GM13976 (cell line): Measurements from ENCODE around the gene FRRS1L.

Experiments
- DNase-seq: peaks from one replicate; pipeline ENCODE4 v3.0.0; 2012; ENCODE audit warnings: low spot score
- in situ Hi-C: fragments of 300-500 bp; cut with MboI; formaldehyde crosslinking; loops from one replicate; pipeline ENCODE4 v1.12.0; 2022; ENCODE audit warnings: low sequenced_read_pairs, mixed read lengths, inconsistent platforms; ENCODE audit not compliant: unreplicated experiment
- TF ChIP-seq, protein P1 (sequence below): IDR thresholded peaks from 2 replicates; pipeline ENCODE4 v1.5.1; 2012; ENCODE audit warnings: borderline replicate concordance, mild to moderate bottlenecking; ENCODE audit not compliant: insufficient read depth; ENCODE audit errors: extremely low read depth, missing control alignments, control extremely low read depth

FRRS1L gene

DNA sequence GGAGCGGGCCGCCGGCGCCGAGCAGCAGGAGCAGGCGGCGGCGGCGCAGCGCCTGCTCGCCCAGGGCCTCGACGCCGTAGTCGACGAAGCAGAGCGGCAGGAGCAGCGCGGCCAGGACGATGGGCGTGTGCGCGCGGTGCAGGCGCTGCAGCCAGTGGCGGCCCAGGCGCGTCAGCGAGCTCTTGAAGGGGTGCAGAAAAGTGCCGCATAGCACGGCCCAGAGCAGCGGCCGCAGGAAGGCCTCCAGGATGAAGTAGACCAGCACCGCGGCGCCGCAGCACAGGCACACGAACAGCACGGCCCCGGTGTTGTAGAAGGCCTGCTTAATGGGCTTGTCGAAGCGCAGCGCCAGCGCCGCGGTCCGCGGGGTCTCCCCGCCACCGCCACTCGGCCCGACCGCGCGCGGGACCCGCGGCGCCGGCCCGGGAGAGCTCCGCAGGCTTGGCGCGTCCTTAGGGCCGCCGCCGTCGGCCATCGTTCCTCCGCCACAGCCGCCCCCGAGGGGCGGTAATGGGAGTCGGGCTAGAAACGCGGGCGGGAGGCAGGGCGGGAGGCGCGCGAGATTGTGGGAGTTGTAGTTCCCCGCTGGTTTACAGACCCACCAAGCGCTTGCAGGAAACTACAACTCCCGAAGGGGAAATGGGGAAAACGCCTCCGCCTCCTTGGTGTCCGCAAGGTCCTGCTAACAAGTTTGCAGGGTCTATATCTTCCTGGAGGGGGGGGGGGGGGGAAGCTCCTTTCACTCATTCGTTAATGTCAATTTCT, 47.4 kb downstream of the FRRS1L start, which contains the start of gene TMEM245:
TMEM245 (minus strand) TSS at position 509 of the 765 bp plus-strand sequence; CDS start at position 475, 34 bp downstream.
- peak; percentile 92 for DNase-seq
- in situ Hi-C loops, result no loop called here
- TF ChIP-seq, protein P1, sequence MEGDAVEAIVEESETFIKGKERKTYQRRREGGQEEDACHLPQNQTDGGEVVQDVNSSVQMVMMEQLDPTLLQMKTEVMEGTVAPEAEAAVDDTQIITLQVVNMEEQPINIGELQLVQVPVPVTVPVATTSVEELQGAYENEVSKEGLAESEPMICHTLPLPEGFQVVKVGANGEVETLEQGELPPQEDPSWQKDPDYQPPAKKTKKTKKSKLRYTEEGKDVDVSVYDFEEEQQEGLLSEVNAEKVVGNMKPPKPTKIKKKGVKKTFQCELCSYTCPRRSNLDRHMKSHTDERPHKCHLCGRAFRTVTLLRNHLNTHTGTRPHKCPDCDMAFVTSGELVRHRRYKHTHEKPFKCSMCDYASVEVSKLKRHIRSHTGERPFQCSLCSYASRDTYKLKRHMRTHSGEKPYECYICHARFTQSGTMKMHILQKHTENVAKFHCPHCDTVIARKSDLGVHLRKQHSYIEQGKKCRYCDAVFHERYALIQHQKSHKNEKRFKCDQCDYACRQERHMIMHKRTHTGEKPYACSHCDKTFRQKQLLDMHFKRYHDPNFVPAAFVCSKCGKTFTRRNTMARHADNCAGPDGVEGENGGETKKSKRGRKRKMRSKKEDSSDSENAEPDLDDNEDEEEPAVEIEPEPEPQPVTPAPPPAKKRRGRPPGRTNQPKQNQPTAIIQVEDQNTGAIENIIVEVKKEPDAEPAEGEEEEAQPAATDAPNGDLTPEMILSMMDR, result no peak

DNA sequence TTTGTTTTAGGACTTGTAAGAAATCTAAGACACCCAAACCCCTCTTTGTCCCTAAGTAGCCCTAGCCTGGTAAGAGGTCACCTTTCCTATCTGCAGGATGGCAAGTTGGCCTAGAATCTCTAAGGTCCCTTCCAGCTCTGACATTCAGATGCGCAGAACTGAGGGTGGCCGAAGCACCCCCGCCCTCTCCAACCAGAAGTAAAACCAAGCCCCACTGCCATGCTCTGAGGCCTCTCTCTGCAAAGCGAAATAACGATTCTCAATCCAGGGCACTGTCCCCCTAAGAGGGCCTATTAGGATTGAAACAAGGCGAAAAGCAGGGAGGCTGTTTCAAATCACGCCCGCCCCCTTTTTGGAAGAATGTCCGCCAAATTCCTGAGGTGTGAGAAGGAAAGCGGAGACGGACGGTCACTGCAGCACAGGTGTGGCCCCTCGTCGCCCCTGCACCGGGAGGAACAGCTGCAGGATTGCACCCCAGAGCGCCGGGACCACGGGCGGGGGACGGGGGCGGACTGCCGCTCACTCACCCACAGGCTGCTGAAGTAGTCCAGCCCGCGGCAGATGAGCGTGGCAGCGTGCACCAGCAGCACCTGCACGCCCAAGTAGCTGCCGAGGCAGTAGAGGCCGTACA, 48.1 kb downstream of the FRRS1L start:
- in situ Hi-C loops, result no loop called here
- DNase-seq, result no peak
- TF ChIP-seq, protein P1, result no peak

DNA sequence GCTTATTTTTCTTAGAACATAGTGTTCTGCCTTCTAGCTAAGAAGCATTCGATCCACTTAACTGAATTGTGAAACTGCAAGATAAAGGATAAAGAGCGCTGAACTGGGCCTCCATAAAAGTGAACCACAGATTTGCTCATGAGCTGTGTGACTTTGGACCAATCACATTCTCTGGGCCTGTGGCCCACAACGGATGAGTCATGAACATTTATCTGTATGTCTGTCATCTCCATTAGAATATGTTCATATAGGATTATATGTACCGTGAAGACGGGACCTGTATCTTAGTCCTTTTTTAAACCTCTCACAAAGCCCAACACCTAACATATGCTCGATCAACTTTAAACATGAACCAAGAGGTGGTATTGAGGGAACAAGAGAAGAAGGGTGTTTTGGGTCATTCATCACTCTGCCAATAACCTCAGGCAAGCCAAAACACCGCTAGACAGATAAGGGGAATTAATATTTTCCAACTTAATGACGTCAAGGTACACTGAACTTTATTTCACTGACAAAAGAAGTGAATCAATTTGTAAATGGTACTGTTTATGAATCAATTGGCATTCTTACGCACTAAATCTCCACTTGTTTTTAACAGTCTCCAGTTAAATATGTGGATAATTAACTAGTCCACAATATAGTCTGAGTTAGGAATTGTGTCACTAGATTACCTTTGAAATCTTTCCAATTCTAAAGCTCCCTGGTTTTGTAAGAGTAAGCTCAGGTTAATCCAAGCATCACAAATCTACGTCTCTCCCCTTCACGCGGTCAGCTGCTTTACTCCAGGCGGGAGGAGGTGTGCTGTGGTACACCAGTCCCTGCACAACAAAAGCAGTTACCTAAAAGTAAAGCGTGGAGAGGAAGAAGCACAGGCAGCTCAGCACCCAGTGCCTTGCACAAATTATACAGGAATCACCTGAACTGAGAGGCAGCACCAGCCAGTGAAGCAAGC, 48.9 kb downstream of the FRRS1L start:
- TF ChIP-seq, protein P1, result no peak
- in situ Hi-C loops, result no loop called here
- no peak for DNase-seq

DNA sequence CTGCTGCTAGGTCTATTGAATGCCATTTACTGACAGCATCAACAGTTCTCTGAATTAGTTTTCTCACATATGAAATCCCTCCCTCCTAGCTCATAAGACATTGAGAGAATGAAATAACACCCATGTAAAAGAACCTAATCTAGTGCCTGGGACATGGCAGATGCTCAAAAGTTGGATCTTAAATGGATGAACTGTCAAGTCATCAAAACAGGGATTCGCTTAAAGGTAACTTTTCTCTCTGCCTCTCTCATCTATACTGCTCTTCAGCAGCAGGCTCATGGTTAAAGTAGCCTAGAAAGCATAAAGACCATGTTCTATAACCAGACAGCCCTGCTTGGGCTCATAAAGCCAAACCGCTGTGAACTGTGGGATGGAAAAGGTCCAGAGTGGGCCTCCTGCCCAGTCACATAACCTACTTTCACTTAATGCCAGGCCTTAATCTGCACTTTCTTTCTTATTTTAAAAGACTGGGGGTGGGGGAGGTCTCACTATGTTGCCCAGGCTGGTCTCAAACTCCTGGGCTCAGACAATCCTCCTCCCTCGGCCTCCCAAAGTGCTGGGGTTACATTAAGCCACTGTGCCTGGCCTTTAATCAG, 51.0 kb downstream of the FRRS1L start:
- no peak for DNase-seq
- in situ Hi-C loops, result no loop called here
- TF ChIP-seq, protein P1, result no peak

DNA sequence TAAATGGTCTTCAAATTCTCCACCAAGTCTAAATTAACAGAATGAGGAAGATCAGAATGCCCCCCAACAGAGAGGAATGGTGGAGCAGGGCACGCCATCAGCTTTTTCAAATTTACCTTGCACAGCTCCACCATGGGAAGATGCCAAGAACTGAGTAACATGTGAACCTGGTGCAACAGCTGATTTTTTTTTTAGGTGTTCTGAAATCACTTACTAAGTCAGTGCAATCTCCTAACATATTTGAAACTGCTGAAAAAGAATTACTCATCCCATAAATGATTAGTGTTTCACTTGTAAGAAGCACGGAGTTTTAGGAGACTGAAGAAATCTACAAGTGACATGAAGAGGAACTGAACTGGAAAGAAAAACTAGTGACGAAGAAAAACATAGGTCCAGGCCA, 52.4 kb downstream of the FRRS1L start:
- TF ChIP-seq, protein P1, result no peak
- in situ Hi-C loops, result no loop called here
- DNase-seq, result no peak
